NCI-H2196 (cell line): Measurements from ENCODE around the gene SDHAF4.
"Not testable (repeated sequence)": the region's sequence is repeated elsewhere in the genome, so short reads cannot be mapped to it uniquely, and the experiment has no call there.

Experiments used
- DNase-seq: peaks from one replicate; lab custom pipeline; 2025; ENCODE audit not compliant: unreplicated experiment; lab: John Stamatoyannopoulos, UW

The SDHAF4 gene

GRCh38 chr6:70592391-70593117, 25.8 kb downstream of the SDHAF4 start:
- DNase-seq, result no peak

GRCh38 chr6:70593118-70593486, 26.4 kb downstream of the SDHAF4 start:
- DNase-seq, result no peak

- no peak for DNase-seq
Observed at GRCh38 chr6:70599187-70599586, 32.5 kb downstream of the SDHAF4 start.

- DNase-seq, result no peak
Observed at GRCh38 chr6:70601014-70601413, 34.3 kb downstream of the SDHAF4 start.

- DNase-seq, result no peak
Observed at GRCh38 chr6:70604254-70604653, 37.5 kb downstream of the SDHAF4 start.

GRCh38 chr6:70607371-70607770, 40.6 kb downstream of the SDHAF4 start:
- DNase-seq, result not testable (repeated sequence)

GRCh38 chr6:70609181-70609580, 42.5 kb downstream of the SDHAF4 start:
- DNase-seq, result not testable (repeated sequence)

GRCh38 chr6:70616728-70617260, 50.1 kb downstream of the SDHAF4 start:
- DNase-seq, result no peak

GRCh38 chr6:70620746-70621145, 54.0 kb downstream of the SDHAF4 start:
- no peak for DNase-seq

- DNase-seq, result no peak
Observed at GRCh38 chr6:70622461-70622860, 55.7 kb downstream of the SDHAF4 start.

GRCh38 chr6:70625436-70625835, 58.7 kb downstream of the SDHAF4 start:
- DNase-seq, result no peak

- no peak for DNase-seq
Observed at GRCh38 chr6:70627500-70628254, 60.9 kb downstream of the SDHAF4 start.

GRCh38 chr6:70629929-70630328, 63.2 kb downstream of the SDHAF4 start:
- DNase-seq, result no peak

- no peak for DNase-seq
Observed at GRCh38 chr6:70633870-70634269, 67.1 kb downstream of the SDHAF4 start.

- DNase-seq, result no peak
Observed at GRCh38 chr6:70636596-70636995, 69.9 kb downstream of the SDHAF4 start.

- DNase-seq, result no peak
Observed at GRCh38 chr6:70638468-70638867, 71.7 kb downstream of the SDHAF4 start.
